Measurements from ENCODE around the gene BICRAL.

Gene BICRAL

GRCh38 chr6:42745640-42746462 lies 36.0 kb upstream of the BICRAL start, which contains the start of gene TBCC:
Gene TBCC (minus strand): TSS chr6:42746103. CDS start chr6:42746073, 30 bp downstream.
- DNase-seq (ENCODE audit: low spot score): peak; percentile 98
- Histone ChIP-seq H3K18ac (ENCODE audit: low read length) (peak within 1 kb of the TSS; percentile 97), H3K27me3 (ENCODE audit: control insufficient read depth in 3 of 3, insufficient read depth in 3 of 3, low read depth in 1 of 3, low read length in 3 of 3) (no peaks in the 10 kb centered on the region), H2BK15ac (ENCODE audit: low read length) (peak within 1 kb of the TSS; percentile 73), H3K23ac (ENCODE audit: low read depth, low read length, poor library complexity) (peak within 1 kb of the TSS; percentile 98), H3K9me3 (replicated peaks in 1 of 2; ENCODE audit: control insufficient read depth in 2 of 2, insufficient read depth in 1 of 2, low read depth in 1 of 2, low read length in 2 of 2) (no peaks in the 10 kb centered on the region), H3K4me3 (ENCODE audit: low read length in 2 of 2) (peak within 1 kb of the TSS; percentile 86 to 95), H2BK12ac (ENCODE audit: low read length) (no peak within 1 kb of the TSS), H2AK5ac (ENCODE audit: low read depth, low read length) (peak within 1 kb of the TSS; percentile 81), H4K8ac (ENCODE audit: low read depth, low read length) (no peak within 1 kb of the TSS), H3K9ac (ENCODE audit: low read depth, low read length, poor library complexity) (peak within 1 kb of the TSS; percentile 93), H3K4me2 (ENCODE audit: insufficient read depth, low read length, poor library complexity, severe bottlenecking) (peak within 1 kb of the TSS; percentile 91), H3K27ac (replicated peaks; ENCODE audit: low read length) (peak within 1 kb of the TSS; percentile 94), H3K4me1 (ENCODE audit: control insufficient read depth in 2 of 2, insufficient read depth in 1 of 2, low read depth in 1 of 2, low read length in 2 of 2) (peaks cover 3 to 4% of the 10 kb centered on the region in 2 donors), H2BK120ac (ENCODE audit: low read depth, low read length) (peak within 1 kb of the TSS; percentile 81), H3K4ac (ENCODE audit: low read length) (peak within 1 kb of the TSS; percentile 84), H3K79me1 (ENCODE audit: low read depth, low read length) (peaks cover 9% of the 10 kb centered on the region), H2AFZ (ENCODE audit: low read length) (peak within 1 kb of the TSS; percentile 94), H3K36me3 (replicated peaks in 1 of 2; ENCODE audit: control insufficient read depth in 2 of 2, insufficient read depth in 2 of 2, low read length in 2 of 2) (peaks cover 0 to 12% of the 10 kb centered on the region in 2 donors), H2BK5ac (ENCODE audit: low read length) (peak within 1 kb of the TSS; percentile 90), H3K14ac (ENCODE audit: low read length) (peak within 1 kb of the TSS; percentile 44), H4K91ac (ENCODE audit: low read depth, low read length, poor library complexity) (no peak within 1 kb of the TSS)
- WGBS, 2 donors (ENCODE audit: extremely low coverage in 2 of 2, insufficient read length in 2 of 2, insufficient replicate concordance in 1 of 2): no CpG with 5 or more reads among the region's 57 CpGs

- peak overlapping the region; percentile 87 for H2BK120ac ChIP-seq (ENCODE audit: low read depth, low read length)
- peaks cover 3 to 4% of the 10 kb centered on the region in 2 donors for H3K4me1 ChIP-seq (ENCODE audit: control insufficient read depth in 2 of 2, insufficient read depth in 1 of 2, low read depth in 1 of 2, low read length in 2 of 2)
- peak overlapping the region; percentile 37 for H3K4ac ChIP-seq (ENCODE audit: low read length)
- H3K23ac ChIP-seq (ENCODE audit: low read depth, low read length, poor library complexity): peak overlapping the region; percentile 98
- peaks cover 9% of the 10 kb centered on the region for H3K79me1 ChIP-seq (ENCODE audit: low read depth, low read length)
- H3K36me3 ChIP-seq (replicated peaks in 1 of 2; ENCODE audit: control insufficient read depth in 2 of 2, insufficient read depth in 2 of 2, low read length in 2 of 2): peaks cover 0 to 12% of the 10 kb centered on the region in 2 donors
- no peak overlapping the region for H2BK15ac ChIP-seq (ENCODE audit: low read length)
- no CpG with 5 or more reads among the region's 55 CpGs for WGBS, 2 donors (ENCODE audit: extremely low coverage in 2 of 2, insufficient read length in 2 of 2, insufficient replicate concordance in 1 of 2)
- no peak overlapping the region for H3K14ac ChIP-seq (ENCODE audit: low read length)
- peak overlapping the region; percentile 81 for H2AK5ac ChIP-seq (ENCODE audit: low read depth, low read length)
- peak overlapping the region; percentile 81 to 95 for H3K4me3 ChIP-seq (ENCODE audit: low read length in 2 of 2)
- H4K91ac ChIP-seq (ENCODE audit: low read depth, low read length, poor library complexity): no peak overlapping the region
- H3K27ac ChIP-seq (replicated peaks; ENCODE audit: low read length): peak overlapping the region; percentile 94
- H3K18ac ChIP-seq (ENCODE audit: low read length): peak overlapping the region; percentile 96
- H3K27me3 ChIP-seq (ENCODE audit: control insufficient read depth in 3 of 3, insufficient read depth in 3 of 3, low read depth in 1 of 3, low read length in 3 of 3): no peaks in the 10 kb centered on the region
- H2BK12ac ChIP-seq (ENCODE audit: low read length): no peak overlapping the region
- H4K8ac ChIP-seq (ENCODE audit: low read depth, low read length): no peak overlapping the region
- peak; percentile 84 for DNase-seq (ENCODE audit: low spot score)
- H3K4me2 ChIP-seq (ENCODE audit: insufficient read depth, low read length, poor library complexity, severe bottlenecking): peak overlapping the region; percentile 91
- H3K9ac ChIP-seq (ENCODE audit: low read depth, low read length, poor library complexity): peak overlapping the region; percentile 90
- peak overlapping the region; percentile 70 for H2BK5ac ChIP-seq (ENCODE audit: low read length)
- peak overlapping the region; percentile 94 for H2AFZ ChIP-seq (ENCODE audit: low read length)
- H3K9me3 ChIP-seq (replicated peaks in 1 of 2; ENCODE audit: control insufficient read depth in 2 of 2, insufficient read depth in 1 of 2, low read depth in 1 of 2, low read length in 2 of 2): no peaks in the 10 kb centered on the region
Observed at GRCh38 chr6:42746463-42747391, 35.1 kb upstream of the BICRAL start.

- H3K27me3 ChIP-seq (ENCODE audit: control insufficient read depth in 3 of 3, insufficient read depth in 3 of 3, low read depth in 1 of 3, low read length in 3 of 3): no peaks in the 10 kb centered on the region
- no peak overlapping the region for H2BK15ac ChIP-seq (ENCODE audit: low read length)
- H4K8ac ChIP-seq (ENCODE audit: low read depth, low read length): no peak overlapping the region
- H2AFZ ChIP-seq (ENCODE audit: low read length): no peak overlapping the region
- H4K91ac ChIP-seq (ENCODE audit: low read depth, low read length, poor library complexity): no peak overlapping the region
- H3K27ac ChIP-seq (replicated peaks; ENCODE audit: low read length): no peak overlapping the region
- DNase-seq (ENCODE audit: low spot score): no peak
- no peaks in the 10 kb centered on the region for H3K9me3 ChIP-seq (replicated peaks in 1 of 2; ENCODE audit: control insufficient read depth in 2 of 2, insufficient read depth in 1 of 2, low read depth in 1 of 2, low read length in 2 of 2)
- peak overlapping the region in 1 of 2 donors; percentile 95 for H3K4me3 ChIP-seq (ENCODE audit: low read length in 2 of 2)
- H3K4me2 ChIP-seq (ENCODE audit: insufficient read depth, low read length, poor library complexity, severe bottlenecking): no peak overlapping the region
- no peak overlapping the region for H3K4ac ChIP-seq (ENCODE audit: low read length)
- H3K4me1 ChIP-seq (ENCODE audit: control insufficient read depth in 2 of 2, insufficient read depth in 1 of 2, low read depth in 1 of 2, low read length in 2 of 2): peaks cover 3 to 4% of the 10 kb centered on the region in 2 donors
- H3K9ac ChIP-seq (ENCODE audit: low read depth, low read length, poor library complexity): no peak overlapping the region
- peaks cover 9% of the 10 kb centered on the region for H3K79me1 ChIP-seq (ENCODE audit: low read depth, low read length)
- no peak overlapping the region for H2BK120ac ChIP-seq (ENCODE audit: low read depth, low read length)
- no peak overlapping the region for H2BK12ac ChIP-seq (ENCODE audit: low read length)
- peaks cover 0 to 12% of the 10 kb centered on the region in 2 donors for H3K36me3 ChIP-seq (replicated peaks in 1 of 2; ENCODE audit: control insufficient read depth in 2 of 2, insufficient read depth in 2 of 2, low read length in 2 of 2)
- no CpG with 5 or more reads among the region's 8 CpGs for WGBS, 2 donors (ENCODE audit: extremely low coverage in 2 of 2, insufficient read length in 2 of 2, insufficient replicate concordance in 1 of 2)
- H2BK5ac ChIP-seq (ENCODE audit: low read length): no peak overlapping the region
- H3K23ac ChIP-seq (ENCODE audit: low read depth, low read length, poor library complexity): no peak overlapping the region
- H3K14ac ChIP-seq (ENCODE audit: low read length): no peak overlapping the region
- H3K18ac ChIP-seq (ENCODE audit: low read length): no peak overlapping the region
- no peak overlapping the region for H2AK5ac ChIP-seq (ENCODE audit: low read depth, low read length)
Observed at GRCh38 chr6:42748203-42748898, 33.5 kb upstream of the BICRAL start.

Measured in neuronal stem cell (in vitro differentiated cells).